ENCODE measurements around the gene PTPRT.

Gene PTPRT

GRCh38 chr20:42595625-42596024, 594.1 kb downstream of the PTPRT start:
- no peak for DNase-seq (ENCODE audit: extremely low spot score)
- POLR2A ChIA-PET = no interaction called here
- TF ChIP-seq ELF4 (IDR thresholded peaks at IDR 0.05) (no peak), FOXK2 (IDR thresholded peaks at IDR 0.05) (no peak), CTBP1 (IDR thresholded peaks at IDR 0.05; ENCODE audit: borderline replicate concordance) (no peak), FOXA1 (IDR thresholded peaks at IDR 0.05) (no peak), TARDBP (IDR thresholded peaks at IDR 0.05) (no peak), NFRKB (IDR thresholded peaks at IDR 0.05) (no peak), ARNT (IDR thresholded peaks at IDR 0.05) (no peak), ZNF384 (IDR thresholded peaks at IDR 0.05) (no peak), SUZ12 (IDR thresholded peaks at IDR 0.05) (no peak), FOXM1 (IDR thresholded peaks at IDR 0.05; ENCODE audit: borderline replicate concordance) (no peak), HDGF (IDR thresholded peaks at IDR 0.05; ENCODE audit: borderline replicate concordance) (no peak), SP1 (IDR thresholded peaks at IDR 0.05) (no peak), L3MBTL2 (conservative IDR thresholded peaks at IDR 0.05) (no peak), BHLHE40 (IDR thresholded peaks at IDR 0.05; ENCODE audit: borderline replicate concordance) (no peak)
- TF ChIP-seq, protein P1, sequence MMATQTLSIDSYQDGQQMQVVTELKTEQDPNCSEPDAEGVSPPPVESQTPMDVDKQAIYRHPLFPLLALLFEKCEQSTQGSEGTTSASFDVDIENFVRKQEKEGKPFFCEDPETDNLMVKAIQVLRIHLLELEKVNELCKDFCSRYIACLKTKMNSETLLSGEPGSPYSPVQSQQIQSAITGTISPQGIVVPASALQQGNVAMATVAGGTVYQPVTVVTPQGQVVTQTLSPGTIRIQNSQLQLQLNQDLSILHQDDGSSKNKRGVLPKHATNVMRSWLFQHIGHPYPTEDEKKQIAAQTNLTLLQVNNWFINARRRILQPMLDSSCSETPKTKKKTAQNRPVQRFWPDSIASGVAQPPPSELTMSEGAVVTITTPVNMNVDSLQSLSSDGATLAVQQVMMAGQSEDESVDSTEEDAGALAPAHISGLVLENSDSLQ (IDR thresholded peaks at IDR 0.05) = no peak
- CTCF ChIA-PET = no interaction called here

DNA sequence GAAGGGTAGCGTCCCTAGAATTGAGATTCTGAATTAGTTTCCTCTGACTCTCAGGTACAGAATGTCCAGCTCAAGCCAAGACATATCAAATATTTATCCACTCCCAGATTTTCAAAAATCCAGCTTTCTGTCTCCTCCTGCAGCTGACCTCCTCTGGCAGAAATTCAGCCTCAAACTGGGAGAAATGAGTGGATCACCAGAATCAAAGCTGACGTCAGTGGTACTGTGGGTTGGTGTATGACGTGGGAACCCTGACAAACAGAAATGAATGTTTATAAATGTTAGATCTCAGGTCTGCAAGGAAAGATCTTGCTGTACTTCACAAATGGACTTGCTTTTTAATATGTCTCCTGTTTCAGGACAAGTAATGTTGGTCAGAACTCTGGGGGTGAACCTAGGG, 595.0 kb downstream of the PTPRT start:
- POLR2A ChIA-PET = no interaction called here
- CTCF ChIA-PET = no interaction called here
- no peak for TF ChIP-seq SUZ12 (IDR thresholded peaks at IDR 0.05)
- TF ChIP-seq HDGF (IDR thresholded peaks at IDR 0.05; ENCODE audit: borderline replicate concordance) = no peak
- no peak for TF ChIP-seq SP1 (IDR thresholded peaks at IDR 0.05)
- TF ChIP-seq, protein P1 (IDR thresholded peaks at IDR 0.05) = no peak
- no peak for TF ChIP-seq FOXM1 (IDR thresholded peaks at IDR 0.05; ENCODE audit: borderline replicate concordance)
- DNase-seq (ENCODE audit: extremely low spot score) = no peak

- POLR2A ChIA-PET = no interaction called here
- CTCF ChIA-PET = no interaction called here
- no peak for TF ChIP-seq SP1 (IDR thresholded peaks at IDR 0.05)
- TF ChIP-seq BHLHE40 (IDR thresholded peaks at IDR 0.05; ENCODE audit: borderline replicate concordance) = no peak
- TF ChIP-seq ARNT (IDR thresholded peaks at IDR 0.05) = no peak
- TF ChIP-seq NFRKB (IDR thresholded peaks at IDR 0.05) = no peak
- TF ChIP-seq HDGF (IDR thresholded peaks at IDR 0.05; ENCODE audit: borderline replicate concordance) = no peak
- TF ChIP-seq TARDBP (IDR thresholded peaks at IDR 0.05) = no peak
- no peak for TF ChIP-seq CTBP1 (IDR thresholded peaks at IDR 0.05; ENCODE audit: borderline replicate concordance)
- TF ChIP-seq L3MBTL2 (conservative IDR thresholded peaks at IDR 0.05) = no peak
- no peak for TF ChIP-seq FOXM1 (IDR thresholded peaks at IDR 0.05; ENCODE audit: borderline replicate concordance)
- no peak for DNase-seq (ENCODE audit: extremely low spot score)
These were observed 595.7 kb downstream of the PTPRT start for GRCh38 chr20:42594011-42594410.

DNA sequence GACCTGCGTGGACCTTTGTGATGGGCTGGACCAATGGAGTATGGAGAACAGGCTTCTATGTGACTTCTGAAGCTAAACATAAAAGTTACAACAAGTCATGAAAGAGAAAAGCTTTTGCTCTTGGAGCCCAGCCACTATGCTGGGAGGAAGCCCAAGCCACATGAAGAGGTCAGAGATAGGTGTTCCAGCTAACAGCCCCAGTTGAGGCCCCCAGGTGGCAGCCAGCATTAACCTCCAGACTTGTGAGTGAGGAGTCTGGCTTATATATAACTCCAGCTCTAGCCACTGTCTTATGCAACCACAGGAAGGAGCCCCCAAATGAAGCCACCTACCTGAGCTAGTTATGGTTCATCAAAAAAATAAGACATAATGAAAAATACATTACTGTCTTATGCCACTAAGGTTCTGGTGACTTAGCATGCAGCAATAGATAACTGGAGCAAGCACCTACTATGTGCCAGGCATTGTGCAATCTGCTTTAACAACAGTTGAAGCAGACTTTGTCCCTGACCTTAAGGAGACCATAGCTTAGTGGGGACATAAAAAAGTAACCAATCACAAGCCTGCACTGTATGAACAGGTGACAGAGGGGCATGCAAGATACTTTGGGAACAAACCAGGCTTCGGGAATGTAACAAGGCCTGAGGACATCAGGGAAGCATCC, 599.6 kb downstream of the PTPRT start:
- TF ChIP-seq ELF4 (IDR thresholded peaks at IDR 0.05) (no peak), L3MBTL2 (conservative IDR thresholded peaks at IDR 0.05) (no peak), NFRKB (IDR thresholded peaks at IDR 0.05) (no peak), SP1 (IDR thresholded peaks at IDR 0.05) (no peak), FOXM1 (IDR thresholded peaks at IDR 0.05; ENCODE audit: borderline replicate concordance) (no peak), FOXK2 (IDR thresholded peaks at IDR 0.05) (no peak), HDGF (IDR thresholded peaks at IDR 0.05; ENCODE audit: borderline replicate concordance) (no peak), FOXA1 (IDR thresholded peaks at IDR 0.05) (no peak), LEF1 (IDR thresholded peaks at IDR 0.05; ENCODE audit: borderline replicate concordance) (no peak)
- POLR2A ChIA-PET = no interaction called here
- CTCF ChIA-PET = no interaction called here
- no peak for DNase-seq (ENCODE audit: extremely low spot score)

- POLR2A ChIA-PET = no interaction called here
- no peak for TF ChIP-seq CTBP1 (IDR thresholded peaks at IDR 0.05; ENCODE audit: borderline replicate concordance)
- TF ChIP-seq FOXA1 (IDR thresholded peaks at IDR 0.05) = no peak
- no peak for TF ChIP-seq TARDBP (IDR thresholded peaks at IDR 0.05)
- TF ChIP-seq ZNF384 (IDR thresholded peaks at IDR 0.05) = no peak
- TF ChIP-seq FOXM1 (IDR thresholded peaks at IDR 0.05; ENCODE audit: borderline replicate concordance) = no peak
- no peak for TF ChIP-seq ARNT (IDR thresholded peaks at IDR 0.05)
- TF ChIP-seq ELF4 (IDR thresholded peaks at IDR 0.05) = no peak
- TF ChIP-seq, protein P1 (IDR thresholded peaks at IDR 0.05) = no peak
- no peak for TF ChIP-seq LEF1 (IDR thresholded peaks at IDR 0.05; ENCODE audit: borderline replicate concordance)
- TF ChIP-seq HDGF (IDR thresholded peaks at IDR 0.05; ENCODE audit: borderline replicate concordance) = no peak
- TF ChIP-seq BHLHE40 (IDR thresholded peaks at IDR 0.05; ENCODE audit: borderline replicate concordance) = no peak
- CTCF ChIA-PET = no interaction called here
- DNase-seq (ENCODE audit: extremely low spot score) = no peak
These were observed 600.9 kb downstream of the PTPRT start for GRCh38 chr20:42588847-42589246.

DNA sequence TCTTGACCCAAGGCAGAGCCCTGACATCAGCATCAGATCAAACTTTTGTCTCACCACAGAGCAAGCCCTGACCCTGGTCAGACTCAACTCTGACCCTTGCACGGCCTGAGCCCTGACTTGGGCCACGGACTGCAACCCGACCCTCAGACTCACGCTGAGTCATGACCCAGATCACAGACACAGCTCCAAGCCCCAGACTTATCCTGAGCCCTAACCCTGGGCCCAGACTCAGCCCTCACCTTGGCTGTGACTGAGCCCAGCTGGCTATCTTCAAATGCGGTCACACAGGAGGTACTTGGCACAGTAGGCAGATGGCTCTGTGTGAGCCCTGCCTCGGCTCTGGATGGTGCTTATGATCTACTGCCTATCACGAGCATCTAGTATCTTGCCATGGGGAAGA, 602.3 kb downstream of the PTPRT start:
- POLR2A ChIA-PET = no interaction called here
- TF ChIP-seq TARDBP (IDR thresholded peaks at IDR 0.05) (no peak), LEF1 (IDR thresholded peaks at IDR 0.05; ENCODE audit: borderline replicate concordance) (no peak), HDGF (IDR thresholded peaks at IDR 0.05; ENCODE audit: borderline replicate concordance) (no peak), ARNT (IDR thresholded peaks at IDR 0.05) (no peak), FOXM1 (IDR thresholded peaks at IDR 0.05; ENCODE audit: borderline replicate concordance) (no peak), FOXK2 (IDR thresholded peaks at IDR 0.05) (no peak), NFRKB (IDR thresholded peaks at IDR 0.05) (no peak)
- TF ChIP-seq, protein P1 (IDR thresholded peaks at IDR 0.05) = no peak

More for the DNA sequence above, 602.3 kb downstream of the PTPRT start:
- no peak for DNase-seq (ENCODE audit: extremely low spot score)
- CTCF ChIA-PET = no interaction called here
